Lower leg skin (tissue), 3 donors: Measurements from ENCODE around the gene CNMD.

Experiments used
- POLR2A ChIP-seq, 2 donors: fragments of 450-650 bp; IDR thresholded peaks; one replicate each; pipeline ENCODE4 v1.6.1; 2016 to 2017; ENCODE audit warnings: antibody characterized with exemption in 2 of 2, mild to moderate bottlenecking in 1 of 2, moderate library complexity in 1 of 2
- TF ChIP-seq, protein P1 (sequence below), 3 donors: fragments of 450-650 bp; IDR thresholded peaks; one replicate each; pipeline ENCODE4 v1.5.1; 2016; ENCODE audit warnings: antibody characterized with exemption in 3 of 3, mild to moderate bottlenecking in 3 of 3, moderate library complexity in 2 of 3

DNA sequence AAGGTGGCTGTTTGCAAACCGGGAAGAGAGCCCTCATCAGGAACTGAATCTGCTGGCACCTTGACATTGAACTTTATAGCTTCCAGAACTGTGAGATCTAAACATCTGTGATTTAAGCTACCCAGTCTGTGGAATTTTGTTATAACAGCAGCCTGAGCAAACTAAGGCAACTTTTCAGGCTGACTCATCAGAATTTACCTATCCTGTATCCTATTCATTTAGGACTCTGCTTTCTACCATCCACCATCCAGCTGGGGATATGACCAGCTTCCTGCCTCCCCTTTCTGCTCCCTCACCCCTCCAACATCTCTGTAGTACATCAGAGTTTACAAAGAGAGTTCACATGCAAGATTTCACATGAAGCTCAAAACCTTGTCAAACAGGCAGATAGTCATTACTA lies 11.1 kb upstream of the CNMD start:
- TF ChIP-seq, protein P1, sequence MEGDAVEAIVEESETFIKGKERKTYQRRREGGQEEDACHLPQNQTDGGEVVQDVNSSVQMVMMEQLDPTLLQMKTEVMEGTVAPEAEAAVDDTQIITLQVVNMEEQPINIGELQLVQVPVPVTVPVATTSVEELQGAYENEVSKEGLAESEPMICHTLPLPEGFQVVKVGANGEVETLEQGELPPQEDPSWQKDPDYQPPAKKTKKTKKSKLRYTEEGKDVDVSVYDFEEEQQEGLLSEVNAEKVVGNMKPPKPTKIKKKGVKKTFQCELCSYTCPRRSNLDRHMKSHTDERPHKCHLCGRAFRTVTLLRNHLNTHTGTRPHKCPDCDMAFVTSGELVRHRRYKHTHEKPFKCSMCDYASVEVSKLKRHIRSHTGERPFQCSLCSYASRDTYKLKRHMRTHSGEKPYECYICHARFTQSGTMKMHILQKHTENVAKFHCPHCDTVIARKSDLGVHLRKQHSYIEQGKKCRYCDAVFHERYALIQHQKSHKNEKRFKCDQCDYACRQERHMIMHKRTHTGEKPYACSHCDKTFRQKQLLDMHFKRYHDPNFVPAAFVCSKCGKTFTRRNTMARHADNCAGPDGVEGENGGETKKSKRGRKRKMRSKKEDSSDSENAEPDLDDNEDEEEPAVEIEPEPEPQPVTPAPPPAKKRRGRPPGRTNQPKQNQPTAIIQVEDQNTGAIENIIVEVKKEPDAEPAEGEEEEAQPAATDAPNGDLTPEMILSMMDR (IDR thresholded peaks at IDR 0.05) = no peak
- TF ChIP-seq POLR2A (IDR thresholded peaks at IDR 0.05) = no peak
